ENCODE data around the gene NGFR.

DNA sequence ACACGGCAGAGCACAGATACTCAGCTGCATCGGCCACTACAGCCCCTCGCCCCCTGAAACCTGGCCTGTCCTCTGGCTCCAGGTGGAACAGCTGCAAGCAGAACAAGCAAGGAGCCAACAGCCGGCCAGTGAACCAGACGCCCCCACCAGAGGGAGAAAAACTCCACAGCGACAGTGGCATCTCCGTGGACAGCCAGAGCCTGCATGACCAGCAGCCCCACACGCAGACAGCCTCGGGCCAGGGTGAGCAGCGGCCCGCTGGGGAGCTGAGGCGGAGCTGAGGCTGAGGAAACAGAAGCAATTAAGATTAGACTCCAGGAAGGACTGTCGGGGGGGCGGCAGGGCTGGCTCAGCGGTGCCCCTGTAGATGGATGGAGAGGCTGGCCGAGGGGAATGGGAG lies 16.7 kb downstream of the NGFR start:
- TF ChIP-seq, protein P1, sequence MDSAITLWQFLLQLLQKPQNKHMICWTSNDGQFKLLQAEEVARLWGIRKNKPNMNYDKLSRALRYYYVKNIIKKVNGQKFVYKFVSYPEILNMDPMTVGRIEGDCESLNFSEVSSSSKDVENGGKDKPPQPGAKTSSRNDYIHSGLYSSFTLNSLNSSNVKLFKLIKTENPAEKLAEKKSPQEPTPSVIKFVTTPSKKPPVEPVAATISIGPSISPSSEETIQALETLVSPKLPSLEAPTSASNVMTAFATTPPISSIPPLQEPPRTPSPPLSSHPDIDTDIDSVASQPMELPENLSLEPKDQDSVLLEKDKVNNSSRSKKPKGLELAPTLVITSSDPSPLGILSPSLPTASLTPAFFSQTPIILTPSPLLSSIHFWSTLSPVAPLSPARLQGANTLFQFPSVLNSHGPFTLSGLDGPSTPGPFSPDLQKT (IDR thresholded peaks at IDR 0.05; ENCODE audit: borderline replicate concordance, low read depth, low read length): no peak
- no peak for TF ChIP-seq MZF1 (tag by site-specific recombination; IDR thresholded peaks at IDR 0.05; ENCODE audit: borderline replicate concordance)
- TF ChIP-seq, protein P2, sequence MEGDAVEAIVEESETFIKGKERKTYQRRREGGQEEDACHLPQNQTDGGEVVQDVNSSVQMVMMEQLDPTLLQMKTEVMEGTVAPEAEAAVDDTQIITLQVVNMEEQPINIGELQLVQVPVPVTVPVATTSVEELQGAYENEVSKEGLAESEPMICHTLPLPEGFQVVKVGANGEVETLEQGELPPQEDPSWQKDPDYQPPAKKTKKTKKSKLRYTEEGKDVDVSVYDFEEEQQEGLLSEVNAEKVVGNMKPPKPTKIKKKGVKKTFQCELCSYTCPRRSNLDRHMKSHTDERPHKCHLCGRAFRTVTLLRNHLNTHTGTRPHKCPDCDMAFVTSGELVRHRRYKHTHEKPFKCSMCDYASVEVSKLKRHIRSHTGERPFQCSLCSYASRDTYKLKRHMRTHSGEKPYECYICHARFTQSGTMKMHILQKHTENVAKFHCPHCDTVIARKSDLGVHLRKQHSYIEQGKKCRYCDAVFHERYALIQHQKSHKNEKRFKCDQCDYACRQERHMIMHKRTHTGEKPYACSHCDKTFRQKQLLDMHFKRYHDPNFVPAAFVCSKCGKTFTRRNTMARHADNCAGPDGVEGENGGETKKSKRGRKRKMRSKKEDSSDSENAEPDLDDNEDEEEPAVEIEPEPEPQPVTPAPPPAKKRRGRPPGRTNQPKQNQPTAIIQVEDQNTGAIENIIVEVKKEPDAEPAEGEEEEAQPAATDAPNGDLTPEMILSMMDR (tag by site-specific recombination; IDR thresholded peaks at IDR 0.05): no peak

All from HEK293 (cell line).